Fibroblast of lung (primary cell): ENCODE results near the gene SALL2.

Experiments used
- EZH2 ChIP-seq: IDR thresholded peaks from 2 replicates; pipeline ENCODE4 v1.5.1; 2012; ENCODE audit warnings: low read length, control low read depth, mild to moderate bottlenecking; ENCODE audit errors: missing control alignments
- TF ChIP-seq, protein P1 (sequence below), 2 donors: IDR thresholded peaks in 1 of 2; conservative IDR thresholded peaks in 1 of 2; 1 replicate in 1 of 2; 2 replicates in 1 of 2; pipeline ENCODE4 v1.5.1; 2011 to 2012; ENCODE audit warnings: low read length in 2 of 2, control low read depth in 1 of 2, inconsistent platforms in 1 of 2, low read depth in 1 of 2, mild to moderate bottlenecking in 1 of 2

DNA sequence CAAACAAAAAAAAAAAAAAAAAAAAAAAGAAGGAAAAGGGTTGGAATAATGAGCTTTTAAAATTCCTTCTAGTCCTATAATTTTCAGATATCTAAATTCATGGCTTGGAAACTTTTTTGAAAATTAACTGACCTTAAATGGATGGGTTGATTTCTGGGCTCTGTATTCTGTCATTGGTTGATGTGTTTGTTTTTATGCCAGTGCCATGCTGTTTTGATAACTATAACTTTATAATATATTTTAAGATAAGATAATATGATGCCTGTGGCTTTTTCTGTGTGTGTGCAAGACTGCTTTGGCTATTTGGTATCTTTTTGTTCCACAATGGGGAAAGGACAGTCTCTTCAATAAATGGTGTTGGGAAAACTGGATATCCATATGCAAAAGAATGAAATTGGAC is 46.5 kb upstream of the SALL2 start:
- TF ChIP-seq, protein P1, sequence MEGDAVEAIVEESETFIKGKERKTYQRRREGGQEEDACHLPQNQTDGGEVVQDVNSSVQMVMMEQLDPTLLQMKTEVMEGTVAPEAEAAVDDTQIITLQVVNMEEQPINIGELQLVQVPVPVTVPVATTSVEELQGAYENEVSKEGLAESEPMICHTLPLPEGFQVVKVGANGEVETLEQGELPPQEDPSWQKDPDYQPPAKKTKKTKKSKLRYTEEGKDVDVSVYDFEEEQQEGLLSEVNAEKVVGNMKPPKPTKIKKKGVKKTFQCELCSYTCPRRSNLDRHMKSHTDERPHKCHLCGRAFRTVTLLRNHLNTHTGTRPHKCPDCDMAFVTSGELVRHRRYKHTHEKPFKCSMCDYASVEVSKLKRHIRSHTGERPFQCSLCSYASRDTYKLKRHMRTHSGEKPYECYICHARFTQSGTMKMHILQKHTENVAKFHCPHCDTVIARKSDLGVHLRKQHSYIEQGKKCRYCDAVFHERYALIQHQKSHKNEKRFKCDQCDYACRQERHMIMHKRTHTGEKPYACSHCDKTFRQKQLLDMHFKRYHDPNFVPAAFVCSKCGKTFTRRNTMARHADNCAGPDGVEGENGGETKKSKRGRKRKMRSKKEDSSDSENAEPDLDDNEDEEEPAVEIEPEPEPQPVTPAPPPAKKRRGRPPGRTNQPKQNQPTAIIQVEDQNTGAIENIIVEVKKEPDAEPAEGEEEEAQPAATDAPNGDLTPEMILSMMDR (conservative IDR thresholded peaks at IDR 0.05 in 1 of 2, IDR thresholded peaks at IDR 0.05 in 1 of 2; ENCODE audit: low read depth in 1 of 2, low read length in 2 of 2), result no peak
- TF ChIP-seq EZH2, result no peak
